ENCODE data around the gene CCDC154.

The CCDC154 gene

DNA sequence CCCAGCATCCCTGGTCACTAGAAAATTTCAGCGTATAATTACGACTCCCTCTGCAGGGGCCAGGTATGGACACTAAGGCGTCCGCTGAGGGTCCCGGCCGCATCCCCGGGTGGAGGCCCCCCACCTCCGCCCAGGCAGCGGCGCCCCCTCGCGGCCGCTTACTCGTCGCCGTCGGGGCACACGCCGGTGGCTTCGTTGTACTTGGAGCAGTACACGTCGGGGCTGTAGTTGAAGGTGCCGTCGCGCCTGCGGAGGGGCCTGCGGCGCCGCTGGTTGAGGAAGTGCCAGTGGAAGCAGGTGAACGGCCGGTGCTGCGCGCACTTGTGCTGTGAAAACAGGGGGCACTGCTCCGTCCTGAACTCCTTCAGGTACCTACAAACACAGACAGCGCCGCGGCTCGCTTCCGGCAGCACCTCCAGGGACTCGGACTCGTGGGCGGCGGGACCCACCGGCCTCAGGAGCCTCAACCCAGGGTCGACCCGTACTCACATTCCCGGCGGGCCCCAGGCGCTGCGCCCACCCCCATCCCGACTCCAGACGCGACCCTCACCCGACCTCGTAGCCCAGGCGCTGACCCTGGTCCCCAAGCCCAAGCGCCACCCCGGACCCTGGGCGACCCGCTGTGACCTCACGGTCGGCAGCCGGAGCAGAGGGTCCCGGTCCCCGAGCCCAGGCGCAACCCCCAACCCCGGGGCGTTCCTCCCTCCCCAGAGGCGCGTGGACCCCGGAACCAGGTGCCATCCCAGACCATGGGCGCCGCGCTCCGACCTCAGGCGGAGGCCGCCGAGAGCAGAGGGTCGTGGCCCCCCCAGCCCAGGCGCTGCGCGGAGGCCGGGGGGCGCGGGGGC is 30.4 kb downstream of the CCDC154 start:
- peak; percentile 47 for DNase-seq

DNA sequence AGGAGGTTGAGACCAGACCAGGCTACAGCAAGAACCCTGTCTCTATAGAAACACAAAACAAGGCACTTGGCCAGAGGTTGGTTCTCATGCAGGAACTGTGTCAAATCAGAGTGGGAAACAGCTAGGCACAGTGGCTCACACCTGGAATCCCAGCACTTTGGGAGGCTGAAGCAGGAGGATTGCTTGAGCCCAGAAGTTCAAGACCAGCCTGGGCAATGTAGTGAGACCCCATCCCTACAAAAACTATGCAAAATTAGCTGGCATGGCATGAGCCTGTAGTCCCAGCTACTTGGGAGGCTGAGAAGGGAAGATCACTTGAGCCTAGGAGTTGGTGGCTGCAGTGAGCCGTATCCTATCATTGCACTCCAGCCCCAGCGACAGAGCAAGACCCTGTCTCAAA is 31.5 kb downstream of the CCDC154 start:
- DNase-seq, result no peak

DNA sequence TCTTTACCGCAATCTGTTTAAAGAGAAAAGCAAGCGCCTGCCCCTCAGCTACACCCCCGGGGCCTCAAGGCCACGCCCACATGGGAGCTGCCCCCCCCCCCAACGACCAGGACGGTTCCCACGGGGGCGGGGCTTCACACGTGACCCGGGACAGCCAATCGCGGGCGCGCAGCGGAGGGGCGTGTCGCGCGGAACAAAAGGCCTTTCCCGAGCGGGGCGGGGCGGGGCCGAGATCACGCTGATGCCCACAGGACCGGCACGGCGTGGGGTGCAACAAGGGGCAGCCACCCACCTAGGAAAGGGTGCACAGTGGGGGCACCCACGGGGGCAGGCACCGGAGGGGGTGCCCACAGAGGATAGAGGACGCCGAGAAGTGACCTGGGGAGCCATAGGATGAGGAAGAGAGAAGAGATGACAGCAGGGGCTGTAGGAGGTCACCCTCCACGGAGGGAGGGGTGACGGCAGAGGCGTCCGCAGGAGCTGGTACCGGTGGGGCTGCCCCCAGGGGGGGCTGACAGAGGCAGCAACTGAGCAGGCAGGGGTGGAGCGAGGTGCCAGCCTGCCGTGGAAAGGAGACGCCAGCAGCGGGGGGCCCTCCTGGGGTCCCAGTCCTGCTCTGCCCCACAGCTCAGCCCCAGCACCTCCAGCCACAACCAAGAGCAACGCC is 36.1 kb downstream of the CCDC154 start:
- peak; percentile 94 for DNase-seq

DNA sequence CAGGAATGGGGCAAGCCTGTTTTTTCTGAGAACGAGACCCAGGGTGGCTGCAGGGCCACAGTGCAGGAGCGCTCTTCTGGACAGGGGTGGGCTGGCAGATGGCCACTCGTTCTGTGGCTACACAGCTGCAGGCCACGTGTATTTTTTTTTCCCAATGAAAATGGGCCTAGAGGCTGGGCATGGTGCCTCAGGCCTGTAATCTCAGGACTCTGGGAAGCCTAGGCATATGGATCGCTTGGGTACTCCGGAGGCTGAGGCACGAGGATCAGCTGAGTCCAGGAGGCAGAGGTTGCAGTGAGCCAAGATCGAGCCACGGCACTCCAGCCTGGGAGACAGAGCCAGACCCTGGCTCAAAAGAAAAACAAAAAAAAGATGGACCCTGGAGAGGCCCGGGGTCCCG is 36.6 kb downstream of the CCDC154 start:
- no peak for DNase-seq

DNA sequence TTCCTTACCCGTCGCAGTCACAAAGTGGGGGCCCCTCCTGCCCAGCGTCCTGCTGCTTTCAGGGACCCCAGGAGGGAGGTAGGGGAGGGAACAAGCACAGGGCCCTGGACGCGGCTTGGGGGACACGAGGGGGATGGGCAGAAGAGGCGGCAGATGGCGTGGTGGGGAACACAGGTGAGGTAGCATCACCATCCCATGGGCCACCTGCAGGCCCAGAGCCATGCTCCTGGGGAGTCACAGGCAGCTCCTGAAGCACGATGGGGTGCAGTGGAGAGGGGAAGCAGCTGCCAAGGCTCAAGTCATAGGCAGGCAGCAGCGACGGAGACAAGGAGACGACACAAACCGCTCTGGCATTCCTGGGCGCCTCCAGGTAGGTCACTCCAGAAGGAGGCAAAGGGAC is 40.6 kb downstream of the CCDC154 start:
- no peak for DNase-seq

DNA sequence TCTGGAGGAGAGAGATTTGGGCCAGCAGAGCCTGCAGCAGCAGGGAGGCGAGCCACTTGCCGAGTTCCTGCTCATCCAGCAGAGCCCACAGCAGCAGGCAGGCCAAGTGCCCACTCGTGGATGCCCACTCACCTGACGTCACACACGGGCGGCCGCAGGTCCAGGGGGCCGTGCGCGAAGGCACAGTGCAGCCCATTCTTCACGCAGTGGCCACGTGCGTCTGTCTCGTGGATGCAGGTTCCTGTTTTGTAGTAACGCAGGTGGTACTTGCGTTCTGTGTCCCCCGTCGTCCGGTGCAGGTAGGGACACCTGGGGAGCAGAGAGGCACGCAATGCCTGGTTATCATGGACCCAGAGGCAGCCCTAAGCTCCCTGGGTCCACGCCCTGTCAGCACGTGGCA is 41.3 kb downstream of the CCDC154 start:
- no peak for DNase-seq

DNA sequence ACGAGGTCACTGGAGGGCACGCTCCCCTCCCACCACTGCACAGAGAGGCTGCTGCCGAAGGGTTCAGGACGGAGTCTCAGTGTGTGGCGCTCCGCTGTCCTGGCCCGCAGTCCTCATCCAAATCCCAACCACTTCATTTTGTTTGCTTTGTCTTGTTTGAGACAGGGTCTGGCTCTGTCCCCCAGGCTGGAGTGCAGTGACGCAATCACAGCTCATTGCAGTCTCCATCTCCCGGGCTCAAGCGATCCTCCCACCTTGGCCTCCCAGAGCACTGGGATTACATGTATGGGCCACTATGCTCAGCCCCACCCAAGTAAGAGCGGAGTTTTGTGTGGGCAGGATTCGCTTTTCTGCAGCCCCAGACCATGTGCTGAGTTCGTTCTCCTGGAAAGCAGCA is 42.6 kb downstream of the CCDC154 start:
- DNase-seq, result no peak

DNA sequence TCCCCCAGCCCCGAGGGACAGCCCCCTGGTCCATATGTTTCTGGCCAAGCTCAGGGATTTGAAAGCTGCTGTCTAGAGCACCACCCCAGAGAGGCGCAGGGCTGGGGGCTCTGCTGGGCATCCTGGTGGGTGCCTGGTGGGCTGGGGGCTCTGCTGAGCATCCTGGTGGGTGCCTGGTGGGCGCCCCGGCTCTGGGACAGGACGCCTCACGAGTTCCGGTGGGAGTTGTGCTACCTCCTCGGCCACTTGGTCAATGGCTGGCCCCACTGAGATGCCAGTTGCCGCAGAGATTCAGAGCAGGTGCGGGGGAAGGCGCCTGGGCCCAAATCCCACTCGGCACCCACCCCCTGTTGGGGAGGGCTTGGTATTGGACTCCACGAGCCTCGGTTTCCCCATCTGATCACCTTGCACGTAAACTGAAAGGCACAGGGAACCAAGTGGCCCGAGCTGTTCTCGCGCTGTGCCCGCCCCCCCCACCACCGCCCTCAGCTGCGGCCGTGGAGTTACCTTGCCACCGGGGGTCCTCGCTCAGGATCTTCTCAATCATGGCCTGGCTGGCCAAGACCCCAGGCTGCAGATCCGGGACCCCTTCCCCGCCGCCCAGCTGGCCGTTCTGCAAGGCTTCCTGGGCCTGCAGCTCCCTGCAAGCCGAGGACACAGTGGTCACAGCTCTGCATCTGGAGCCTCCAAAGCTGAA is 43.1 kb downstream of the CCDC154 start:
- no peak for DNase-seq

DNA sequence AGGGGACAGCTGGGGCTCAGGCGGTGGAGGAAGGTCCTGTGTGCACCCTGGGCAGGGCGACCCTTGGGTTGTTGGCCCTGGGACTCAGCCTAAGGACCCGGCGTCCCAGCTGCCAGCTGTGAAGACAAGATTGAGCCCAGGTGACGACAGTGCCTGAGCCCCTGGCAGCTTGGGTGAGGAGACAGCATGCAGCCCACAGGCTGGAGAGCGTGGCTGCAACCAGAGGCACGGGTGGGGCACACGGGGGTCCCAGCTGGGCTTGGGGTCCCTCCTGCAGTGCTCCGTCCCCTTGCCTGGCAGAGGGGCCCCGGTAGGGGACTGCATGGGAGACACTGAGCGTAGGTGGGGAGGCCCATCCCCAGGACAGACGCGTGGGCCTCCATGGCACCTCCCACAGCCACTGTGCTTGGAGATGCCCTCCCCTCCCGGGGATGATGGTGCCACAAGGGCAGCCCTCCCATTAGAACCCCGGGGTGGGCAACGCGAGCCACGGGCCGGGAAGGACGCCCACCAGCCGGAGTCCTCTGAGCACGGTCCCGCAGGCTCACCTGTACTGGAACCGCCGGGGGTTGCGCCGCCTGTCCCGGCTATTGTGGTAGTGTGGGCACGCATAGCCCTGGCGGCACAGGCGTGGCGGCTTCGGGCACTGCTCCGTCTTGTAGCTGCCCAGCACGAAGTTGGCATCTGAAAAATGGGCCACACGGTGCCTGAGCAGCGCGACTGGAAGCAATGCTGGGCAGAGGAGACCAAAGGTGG is 45.4 kb downstream of the CCDC154 start:
- no peak for DNase-seq

DNA sequence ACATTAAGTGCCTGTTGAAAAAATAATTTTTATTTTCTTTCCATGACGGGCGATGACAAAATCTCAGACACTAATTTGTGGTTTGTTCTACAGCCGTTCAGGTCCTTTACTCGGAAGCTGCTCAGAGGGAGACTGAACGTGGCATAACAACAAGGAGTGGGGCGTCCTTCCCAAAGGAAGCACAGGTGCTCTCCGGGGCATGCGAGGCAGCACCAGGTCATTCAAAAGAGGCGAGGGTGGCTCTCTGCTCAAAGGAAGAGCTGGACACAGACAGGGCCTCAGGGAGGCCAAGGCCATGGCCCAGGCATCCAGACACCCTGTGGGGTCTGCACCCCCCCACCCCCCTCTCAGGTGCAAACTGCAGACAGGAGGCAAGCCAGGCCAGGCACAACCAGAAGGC is 46.0 kb downstream of the CCDC154 start:
- DNase-seq, result no peak

DNA sequence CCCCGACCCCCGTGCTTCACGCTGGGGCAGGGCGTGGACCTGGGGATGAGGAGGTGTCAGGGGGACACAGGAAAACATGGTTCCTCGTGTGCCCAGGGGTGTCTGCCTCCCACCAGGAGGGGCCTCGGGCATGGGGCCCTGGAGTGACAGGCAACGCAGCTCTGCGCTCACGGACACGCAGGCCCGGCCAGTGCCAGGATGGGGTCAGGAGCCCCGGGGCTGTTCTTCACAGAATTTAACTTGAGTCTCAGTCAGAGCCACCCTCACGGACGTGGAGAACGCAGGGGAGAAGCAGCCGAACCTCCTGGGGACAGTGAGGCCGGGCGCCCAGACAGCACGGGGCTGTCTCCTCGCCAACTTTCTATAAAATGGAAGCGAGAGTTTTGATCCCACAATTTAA is 46.6 kb downstream of the CCDC154 start:
- DNase-seq, result no peak

DNA sequence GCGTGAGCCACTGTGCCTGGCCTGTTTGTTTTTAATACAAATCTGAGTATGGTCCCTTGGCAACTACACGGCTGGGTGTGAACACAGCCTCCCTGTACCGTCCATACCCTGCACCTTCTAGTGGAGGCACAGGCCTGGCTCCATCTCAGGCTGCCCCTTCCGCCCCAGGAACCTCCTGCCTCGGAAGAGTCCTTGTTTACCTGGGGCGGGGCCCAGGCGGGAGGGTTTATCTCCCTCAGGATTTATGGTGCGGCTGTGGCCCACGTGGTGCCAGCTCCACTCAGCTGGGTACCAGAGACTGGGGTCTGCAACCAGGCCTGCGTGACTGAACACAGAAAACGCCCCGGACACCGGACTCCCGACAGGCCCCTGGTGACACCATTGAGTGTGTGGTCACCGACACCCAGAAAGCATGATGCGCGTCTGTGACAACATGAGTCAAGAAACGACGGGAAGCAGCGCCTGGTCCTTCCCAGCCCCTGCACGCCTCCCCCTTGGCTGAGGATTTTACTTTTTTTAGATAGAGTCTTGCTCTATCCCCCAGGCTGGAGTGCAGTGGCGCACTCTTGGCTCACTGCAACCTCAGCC is 48.8 kb downstream of the CCDC154 start:
- DNase-seq, result no peak

DNA sequence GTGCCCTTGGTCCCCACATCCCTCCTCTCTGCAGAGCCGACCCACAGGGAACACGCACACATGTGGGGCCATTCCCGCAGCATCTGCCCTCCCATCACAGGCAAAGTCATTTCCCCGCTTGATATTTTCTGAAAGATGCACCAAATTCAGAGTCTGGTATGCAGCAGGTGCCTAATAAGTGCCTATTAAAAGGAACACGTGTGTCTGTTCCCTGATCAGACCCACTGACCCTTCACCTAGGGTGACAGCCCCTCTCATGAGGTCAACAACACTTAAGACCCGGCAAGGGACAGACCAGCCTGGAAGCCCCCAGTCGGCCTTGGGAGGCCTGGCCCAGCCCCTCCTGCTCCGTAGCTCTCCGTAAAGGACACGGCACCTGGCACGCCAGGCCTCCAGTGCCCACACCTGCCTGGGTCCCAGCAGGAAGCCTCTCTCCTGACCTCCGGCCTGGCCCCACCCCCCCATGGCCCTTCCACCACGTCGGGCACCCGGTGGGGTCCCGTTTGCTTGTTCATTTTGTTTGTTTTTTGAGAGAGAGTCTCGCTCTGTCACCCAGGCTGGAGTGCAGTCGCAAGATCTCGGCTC is 49.9 kb downstream of the CCDC154 start:
- no peak for DNase-seq

DNA sequence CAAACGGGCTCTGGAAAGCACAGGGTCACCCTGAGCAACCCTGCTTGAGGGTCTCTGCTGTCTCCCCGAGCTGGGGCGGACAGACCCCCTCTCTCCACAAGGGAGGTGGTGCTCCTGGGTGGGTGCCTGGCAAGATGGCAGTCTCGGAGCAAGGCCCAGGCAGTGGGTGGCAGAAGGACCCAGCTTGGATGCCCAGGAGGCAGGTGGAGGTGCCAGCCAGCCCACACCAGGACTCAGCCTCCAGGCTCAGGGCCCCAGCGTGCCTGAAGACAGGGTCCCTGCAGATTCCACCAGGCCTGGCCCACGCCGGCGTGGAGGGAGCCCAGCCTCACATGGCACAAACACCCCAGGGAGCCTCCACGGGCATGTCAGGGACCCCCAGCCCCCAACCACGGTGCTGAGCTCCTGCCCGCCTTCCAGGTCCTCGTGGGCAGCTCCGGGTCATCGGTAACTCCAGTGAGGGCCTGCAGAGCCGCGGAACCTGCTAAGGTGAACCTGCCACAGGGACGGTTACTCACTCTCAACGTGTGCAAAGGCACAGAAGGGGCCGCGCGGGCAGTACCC is 50.7 kb downstream of the CCDC154 start:
- DNase-seq, result no peak

DNA sequence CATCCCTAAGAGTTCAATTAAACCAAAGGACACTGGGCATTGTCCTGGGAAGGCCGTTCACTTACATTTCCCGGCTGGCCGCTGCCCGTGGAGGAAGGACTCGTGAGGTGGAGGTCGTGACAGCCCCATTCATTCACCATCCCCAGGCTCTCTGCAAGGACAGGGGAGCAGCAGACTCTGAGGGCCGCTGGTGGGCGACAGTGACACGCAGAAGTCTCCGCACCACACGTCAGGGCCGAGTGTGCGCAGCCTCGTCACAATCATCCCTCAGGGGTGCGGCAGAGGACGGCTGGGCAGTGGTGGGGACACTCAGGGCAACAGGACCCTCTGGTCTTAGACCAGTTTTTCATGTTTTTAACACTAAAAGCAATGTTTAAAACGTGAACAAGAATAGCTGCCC is 51.5 kb downstream of the CCDC154 start:
- DNase-seq, result no peak

DNA sequence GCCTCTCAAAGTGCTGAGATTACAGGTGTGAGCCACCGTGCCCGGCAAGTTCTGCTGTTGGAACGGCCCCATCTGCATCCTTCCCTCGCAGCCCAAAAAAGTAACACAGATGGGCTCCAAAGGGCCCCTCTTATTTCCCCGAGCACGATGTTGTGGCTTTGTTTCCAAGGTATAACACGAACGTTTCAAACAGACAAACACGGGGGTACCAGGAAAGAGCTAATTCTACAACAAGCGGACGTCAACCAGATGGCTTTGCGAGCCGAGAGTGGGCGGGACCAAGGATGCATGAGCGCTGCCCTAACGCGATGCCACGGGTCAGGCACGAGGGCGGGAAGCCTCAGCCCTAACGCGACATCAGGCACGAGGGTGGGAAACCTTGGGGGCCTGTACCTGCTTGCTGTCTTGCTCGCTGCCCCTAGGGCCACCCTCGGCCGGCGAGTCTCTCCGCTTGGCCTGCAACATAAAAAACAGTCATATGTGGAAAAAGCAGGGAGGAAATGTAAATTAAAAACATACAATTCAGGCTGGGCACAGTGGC is 54.0 kb downstream of the CCDC154 start:
- DNase-seq, result no peak

DNA sequence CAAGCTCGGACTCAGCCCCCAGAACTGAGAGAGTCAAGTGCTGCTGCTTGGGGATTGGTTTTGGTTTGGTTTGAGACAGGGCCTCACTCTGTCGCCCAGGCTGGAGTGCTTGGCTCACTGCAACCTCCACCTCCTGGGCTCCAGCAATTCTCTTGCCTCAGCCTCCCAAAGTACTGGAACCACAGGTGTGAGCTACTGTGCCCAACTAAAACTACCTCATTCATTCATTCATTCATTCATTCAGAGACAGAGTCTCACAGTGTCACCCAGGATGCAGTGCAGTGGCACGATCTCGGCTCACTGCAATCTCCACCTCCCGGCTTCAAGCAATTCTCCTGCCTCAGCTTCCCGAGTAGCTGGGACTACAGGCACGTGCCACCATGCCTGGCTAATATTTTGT is 54.6 kb downstream of the CCDC154 start:
- DNase-seq, result no peak

DNA sequence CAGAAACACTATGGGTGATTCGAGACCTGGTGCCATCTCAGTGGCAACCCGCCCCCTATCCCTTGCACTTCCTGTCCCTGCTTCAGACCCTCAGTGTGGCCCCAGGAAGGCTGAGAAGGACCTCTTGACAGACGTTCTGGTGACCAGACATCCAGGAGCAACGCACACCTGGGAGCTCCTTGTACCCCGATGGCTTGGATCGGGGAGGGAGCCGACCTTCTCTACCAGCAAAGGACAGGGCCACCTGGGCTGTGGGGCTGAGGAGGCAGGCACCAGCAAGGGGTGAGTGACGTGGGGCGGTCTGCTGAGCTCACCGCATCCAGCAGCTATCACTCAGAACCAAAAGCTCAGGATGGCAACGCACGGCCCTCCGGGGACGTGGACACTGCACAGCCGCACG is 57.0 kb downstream of the CCDC154 start:
- DNase-seq, result no peak

DNA sequence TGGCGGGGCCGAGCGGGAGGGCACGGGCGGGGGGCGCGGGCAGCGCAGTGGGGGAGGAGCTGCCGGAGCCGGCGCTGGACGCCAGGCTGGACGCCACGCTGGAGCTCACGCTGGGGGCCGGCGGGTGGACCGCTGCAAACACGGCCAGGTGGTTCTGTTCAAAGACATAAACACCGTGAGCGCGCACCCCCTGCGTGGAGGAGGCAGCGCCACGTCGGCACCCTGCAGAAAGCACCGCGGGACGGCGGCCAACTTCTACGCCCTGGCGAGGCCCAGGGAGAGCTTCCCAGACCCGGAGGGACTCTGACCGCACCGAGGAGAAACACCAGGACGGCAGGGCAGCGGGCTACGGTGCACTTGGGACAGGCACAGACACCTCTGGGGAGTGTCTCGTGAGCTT is 59.1 kb downstream of the CCDC154 start:
- no peak for DNase-seq

All from activated effector memory CD4-positive, alpha-beta T cell treated with Interleukin-2 at 50 U/mL for 16 hours (primary cell).